HG02870 (cell line): Measurements from ENCODE around the gene DRG2.

Experiments
- ATAC-seq: cut with Tn5 transposase; IDR thresholded peaks from one replicate; pipeline ENCODE4 v1.9.1; 2021; ENCODE audit warnings: mild to moderate bottlenecking, moderate library complexity; ENCODE audit not compliant: unreplicated experiment

Gene DRG2

GRCh38 chr17:18115517-18115916, 27.8 kb downstream of the DRG2 start:
- no peak for ATAC-seq

- no peak for ATAC-seq
Observed at GRCh38 chr17:18116078-18116477, 28.3 kb downstream of the DRG2 start.

GRCh38 chr17:18117533-18117932, 29.8 kb downstream of the DRG2 start:
- ATAC-seq: no peak

- ATAC-seq: no peak
Observed at GRCh38 chr17:18117982-18118975, 30.5 kb downstream of the DRG2 start.

GRCh38 chr17:18119166-18119745, 31.5 kb downstream of the DRG2 start:
- no peak for ATAC-seq

- ATAC-seq: no peak
Observed at GRCh38 chr17:18119938-18120337, 32.2 kb downstream of the DRG2 start.

- ATAC-seq: no peak
Observed at GRCh38 chr17:18120461-18121017, 32.8 kb downstream of the DRG2 start.

GRCh38 chr17:18121144-18121910, 33.6 kb downstream of the DRG2 start:
- no peak for ATAC-seq

- no peak for ATAC-seq
Observed at GRCh38 chr17:18122990-18123753, 35.4 kb downstream of the DRG2 start.

GRCh38 chr17:18124345-18125126, 36.8 kb downstream of the DRG2 start:
- ATAC-seq: no peak

GRCh38 chr17:18129041-18129502, 41.3 kb downstream of the DRG2 start:
- ATAC-seq: no peak

GRCh38 chr17:18132711-18133110, 45.0 kb downstream of the DRG2 start:
- ATAC-seq: no peak

- ATAC-seq: no peak
Observed at GRCh38 chr17:18136357-18136756, 48.6 kb downstream of the DRG2 start.

GRCh38 chr17:18138065-18138749, 50.5 kb downstream of the DRG2 start:
- ATAC-seq: no peak

GRCh38 chr17:18139092-18139491, 51.3 kb downstream of the DRG2 start:
- ATAC-seq: no peak

GRCh38 chr17:18139498-18139897, 51.8 kb downstream of the DRG2 start:
- no peak for ATAC-seq

- ATAC-seq: no peak
Observed at GRCh38 chr17:18139949-18140348, 52.2 kb downstream of the DRG2 start.

GRCh38 chr17:18140648-18141047, 52.9 kb downstream of the DRG2 start:
- ATAC-seq: no peak

- ATAC-seq: no peak
Observed at GRCh38 chr17:18141210-18141803, 53.6 kb downstream of the DRG2 start.
